ENCODE measurements around the gene SFXN4. TPM values are rescaled to one million over a fixed set of nuclear protein-coding genes. Genes with fewer than 3 reads are reported as not detected.
"Not testable (repeated sequence)": the region's sequence is repeated elsewhere in the genome, so short reads cannot be mapped to it uniquely, and the experiment has no call there.

SFXN4 gene
- total RNA-seq, 2 experiments from 2014 or later, result 19.0 to 20.1 TPM

DNA sequence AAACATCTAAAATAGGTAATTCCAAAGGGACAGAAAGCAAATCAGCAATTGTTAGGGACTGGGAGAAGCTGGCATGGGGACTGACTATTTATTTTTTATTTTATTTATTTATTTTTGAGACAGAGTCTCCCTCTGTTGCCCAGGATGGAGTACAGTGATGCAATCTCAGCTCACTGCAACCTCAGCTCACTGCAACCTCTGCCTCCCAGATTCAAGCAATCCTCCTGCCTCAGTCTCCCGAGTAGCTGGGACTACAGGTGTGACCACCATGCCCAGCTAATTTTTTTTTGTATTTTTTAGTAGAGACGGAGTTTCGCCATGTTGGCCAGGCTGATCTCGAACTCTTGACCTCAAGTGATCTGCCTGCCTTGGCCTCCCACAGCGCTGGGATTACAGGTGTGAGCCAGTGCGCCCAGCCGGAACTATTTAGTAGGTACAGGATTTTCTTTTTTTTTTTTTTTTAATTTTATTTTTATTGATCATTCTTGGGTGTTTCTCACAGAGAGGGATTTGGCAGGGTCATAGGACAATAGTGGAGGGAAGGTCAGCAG lies 15.4 kb upstream of the SFXN4 start:
- H3K4me3 Mint-ChIP-seq, H3K9me3 Mint-ChIP-seq, POLR2A ChIA-PET, DNase-seq, H3K27me3 Mint-ChIP-seq, H3K27ac Mint-ChIP-seq: not testable (repeated sequence)
- peaks cover 18% of the 10 kb centered on the region for H3K36me3 Mint-ChIP-seq (ENCODE audit: low read depth)
- CTCF ChIA-PET, result interaction anchor here (0.6 to 1.6 kb wide), 5 partner anchors 9 to 265 kb away, joined by 3 to 6 read pairs (median 3); no protein-coding TSS in a partner anchor
- H3K4me1 Mint-ChIP-seq, result peaks cover 28% of the 10 kb centered on the region

DNA sequence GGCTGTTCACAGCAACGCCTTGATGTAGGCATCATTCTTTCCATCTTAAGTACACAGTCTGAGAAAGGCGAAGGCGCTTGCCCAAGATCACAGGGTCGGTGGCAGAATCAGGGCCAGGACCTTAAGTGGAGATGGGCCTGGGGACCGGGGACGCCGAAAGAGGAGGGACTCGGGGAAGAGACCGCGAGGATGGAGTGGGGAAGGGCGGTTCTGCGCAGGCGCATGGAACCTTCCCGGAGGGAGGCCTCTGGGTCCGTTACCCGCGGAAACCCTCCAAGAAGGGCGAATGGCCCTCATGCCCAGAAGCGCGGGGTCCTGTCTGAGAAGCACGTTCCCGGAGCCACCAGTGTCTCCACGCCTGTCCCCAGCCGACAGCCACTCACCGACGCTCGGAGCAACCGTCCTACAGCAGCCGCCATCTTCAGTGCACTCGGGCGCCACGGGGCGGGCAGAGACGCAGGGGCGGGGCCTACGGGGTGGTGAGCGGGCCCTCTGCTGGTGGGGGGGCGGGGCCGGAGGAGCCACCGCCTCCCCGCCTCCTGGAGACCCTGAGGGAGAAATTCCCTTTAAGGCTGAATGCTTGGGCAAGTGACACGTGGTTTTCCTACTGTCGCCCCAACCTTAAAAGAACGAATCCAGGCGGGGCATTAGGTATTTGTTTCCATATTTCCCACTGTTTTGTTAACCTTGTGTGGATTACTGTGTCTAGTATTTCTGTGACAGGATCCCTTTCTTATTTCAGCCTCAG lies 13.0 kb upstream of the SFXN4 start, which contains the start of gene PRDX3:
Gene PRDX3 (minus strand): TSS at position 441 of the 748 bp plus-strand sequence. CDS start 22 bp downstream, at position 419.
- POLR2A ChIA-PET, result interaction anchor here (0.7 kb wide), 1 partner anchor 486 kb away, joined by 5 read pairs; no protein-coding TSS in a partner anchor
- no peaks in the 10 kb centered on the region for H3K27me3 Mint-ChIP-seq
- H3K4me1 Mint-ChIP-seq, result peaks cover 37% of the 10 kb centered on the region
- H3K9me3 Mint-ChIP-seq, result no peaks in the 10 kb centered on the region
- DNase-seq, result peak; percentile 94
- peak within 1 kb of the TSS; percentile 98 for H3K27ac Mint-ChIP-seq
- CTCF ChIA-PET, result interaction anchor here (0.6 to 1.2 kb wide), 4 partner anchors 10 to 47 kb away, joined by 3 to 5 read pairs (median 3); no protein-coding TSS in a partner anchor
- H3K4me3 Mint-ChIP-seq, result peak within 1 kb of the TSS; percentile 100
- peaks cover 28% of the 10 kb centered on the region for H3K36me3 Mint-ChIP-seq (ENCODE audit: low read depth)

DNA sequence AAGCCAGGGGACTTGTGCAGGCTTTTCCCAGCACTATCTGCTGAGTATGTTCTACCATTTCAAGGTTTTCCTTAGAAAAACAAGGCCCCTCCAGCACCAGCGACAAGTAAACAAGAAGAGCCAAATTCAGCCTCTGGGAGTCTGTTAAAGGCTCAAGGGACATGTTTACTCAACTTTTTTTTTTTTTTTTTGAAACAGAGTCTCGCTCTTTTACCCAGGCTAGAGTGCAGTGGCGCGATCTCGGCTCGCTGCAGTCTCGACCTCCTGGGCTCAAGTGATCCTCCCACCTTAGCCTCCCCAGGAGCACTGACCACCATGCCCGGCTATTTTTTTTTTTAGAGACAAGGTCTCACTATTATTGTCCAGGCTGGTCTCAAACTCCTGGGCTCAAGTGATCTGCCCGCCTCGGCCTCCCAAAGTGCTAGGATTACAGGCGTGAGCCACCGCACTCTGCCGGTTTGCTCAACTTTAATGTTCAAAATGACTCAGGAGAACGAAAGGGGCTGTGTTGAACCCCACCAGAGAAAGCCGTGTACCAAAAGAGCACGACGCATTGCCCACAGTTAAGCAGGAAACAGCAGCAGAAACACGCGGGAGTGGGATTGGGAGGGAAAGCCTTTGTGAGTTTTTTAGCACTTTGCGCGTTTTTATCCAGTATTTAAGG lies 12.3 kb upstream of the SFXN4 start:
- H3K4me1 Mint-ChIP-seq, result peaks cover 37% of the 10 kb centered on the region
- H3K9me3 Mint-ChIP-seq, result no peaks in the 10 kb centered on the region
- no peaks in the 10 kb centered on the region for H3K27me3 Mint-ChIP-seq
- no peak for DNase-seq
- ChIA-PET POLR2A (no interaction called here), CTCF (interaction anchor here (0.6 to 1.7 kb wide), 2 partner anchors 11 to 223 kb away, joined by 3 to 9 read pairs; no protein-coding TSS in a partner anchor)
- peaks cover 30% of the 10 kb centered on the region for H3K36me3 Mint-ChIP-seq (ENCODE audit: low read depth)
- peak overlapping the region; percentile 100 for H3K4me3 Mint-ChIP-seq
- peak overlapping the region; percentile 98 for H3K27ac Mint-ChIP-seq

DNA sequence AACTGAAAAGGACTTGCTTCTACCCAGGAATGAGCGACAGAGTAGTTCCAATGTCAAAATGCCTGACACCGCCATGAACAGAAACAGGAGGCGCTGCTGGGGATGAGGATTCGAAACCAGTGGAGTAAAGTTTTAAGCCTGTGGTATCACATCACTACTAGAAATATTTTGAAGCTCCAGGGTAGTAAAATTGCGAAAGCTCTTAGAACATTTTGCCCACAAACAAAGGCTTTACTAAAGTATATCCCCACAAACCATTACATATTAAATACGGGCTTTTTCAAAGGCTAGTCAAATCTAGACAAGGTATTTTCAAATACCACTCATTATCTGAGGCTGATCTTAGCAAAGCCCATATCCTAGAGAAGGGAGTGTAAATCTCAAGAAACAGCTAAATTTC lies 10.7 kb upstream of the SFXN4 start:
- peak overlapping the region; percentile 9 for H3K27ac Mint-ChIP-seq
- POLR2A ChIA-PET, result no interaction called here
- no peak for DNase-seq
- H3K27me3 Mint-ChIP-seq, result no peaks in the 10 kb centered on the region
- H3K36me3 Mint-ChIP-seq (ENCODE audit: low read depth), result peaks cover 40% of the 10 kb centered on the region
- H3K4me3 Mint-ChIP-seq, result peak overlapping the region; percentile 12
- CTCF ChIA-PET, result interaction anchor here (0.6 to 1.7 kb wide), 9 partner anchors 9 to 409 kb away, joined by 3 to 9 read pairs (median 3); no protein-coding TSS in a partner anchor
- no peaks in the 10 kb centered on the region for H3K9me3 Mint-ChIP-seq
- peaks cover 39% of the 10 kb centered on the region for H3K4me1 Mint-ChIP-seq

DNA sequence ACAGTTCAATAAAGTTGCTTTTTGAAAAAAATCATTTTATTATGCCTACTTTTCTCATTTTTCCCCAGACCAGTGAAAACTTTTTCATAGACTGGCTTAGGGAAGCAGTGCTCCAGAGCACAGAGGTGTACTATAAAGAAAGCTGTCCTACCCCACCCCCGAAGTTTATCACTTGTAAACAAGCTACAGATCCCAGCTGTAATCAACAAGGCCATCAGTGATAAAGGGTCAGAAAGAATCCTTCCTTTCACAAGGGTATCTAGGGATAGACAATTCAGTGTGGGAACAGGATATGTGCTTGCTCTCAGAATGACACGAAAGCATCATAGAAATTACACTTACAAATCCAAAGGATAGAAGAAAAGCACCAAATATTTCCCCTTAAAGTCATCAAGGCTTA lies 8.6 kb upstream of the SFXN4 start:
- Mint-ChIP-seq H3K27ac (no peak overlapping the region), H3K4me1 (peaks cover 38% of the 10 kb centered on the region), H3K27me3 (no peaks in the 10 kb centered on the region), H3K9me3 (no peaks in the 10 kb centered on the region), H3K4me3 (no peak overlapping the region), H3K36me3 (ENCODE audit: low read depth) (peaks cover 50% of the 10 kb centered on the region)
- CTCF ChIA-PET, result interaction anchor here (0.6 kb wide), 1 partner anchor 533 kb away, joined by 3 read pairs; no protein-coding TSS in a partner anchor
- no peak for DNase-seq
- POLR2A ChIA-PET, result no interaction called here

DNA sequence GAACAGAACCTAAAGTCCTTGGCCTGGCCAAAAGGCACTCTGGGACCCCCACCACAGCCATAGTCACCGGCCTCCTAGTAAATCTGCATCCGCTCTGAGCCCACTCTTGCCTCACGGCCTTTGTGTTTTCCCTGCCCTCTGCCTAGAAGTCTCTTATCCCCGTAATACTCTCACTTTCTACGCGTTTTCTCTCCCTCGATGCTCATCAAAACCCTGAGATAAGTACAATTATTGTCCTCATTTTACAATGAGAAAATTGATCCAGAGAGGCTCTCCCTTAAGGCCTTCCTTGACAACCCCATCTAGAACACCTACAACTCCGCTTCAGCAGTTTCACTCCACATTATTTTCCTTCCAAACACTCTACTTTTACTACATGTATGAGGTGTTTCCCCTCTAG lies 1.5 kb upstream of the SFXN4 start:
- peak overlapping the region; percentile 85 for H3K4me3 Mint-ChIP-seq

DNA sequence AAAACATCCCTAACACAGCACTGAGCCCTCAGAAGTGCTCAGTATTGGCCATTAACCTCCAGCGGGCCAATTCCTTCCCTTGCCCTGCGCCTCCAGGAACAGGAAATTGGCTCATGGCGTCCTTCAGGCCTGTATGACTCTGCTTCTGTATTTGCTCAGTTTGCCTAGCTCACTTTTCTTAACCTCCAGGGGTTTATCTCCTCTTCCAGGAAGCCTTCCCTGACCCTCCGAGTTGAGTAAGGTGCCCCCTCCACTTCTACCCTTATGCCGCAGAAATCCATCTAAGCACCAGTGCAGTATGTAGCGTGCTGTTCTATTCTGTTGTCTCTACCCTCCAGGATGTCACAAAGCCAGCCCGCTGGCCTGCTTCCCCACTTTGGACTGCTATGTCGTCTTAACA lies 1.1 kb upstream of the SFXN4 start:
- Mint-ChIP-seq H3K27ac (peak overlapping the region; percentile 96), H3K36me3 (ENCODE audit: low read depth) (peaks cover 34% of the 10 kb centered on the region), H3K4me3 (peak overlapping the region; percentile 85), H3K4me1 (peaks cover 37% of the 10 kb centered on the region), H3K27me3 (no peaks in the 10 kb centered on the region), H3K9me3 (no peaks in the 10 kb centered on the region)
- ChIA-PET POLR2A (no interaction called here), CTCF (no interaction called here)
- no peak for DNase-seq

More for the DNA sequence above, 1.5 kb upstream of the SFXN4 start:
- peaks cover 35% of the 10 kb centered on the region for H3K4me1 Mint-ChIP-seq
- H3K36me3 Mint-ChIP-seq (ENCODE audit: low read depth), result peaks cover 37% of the 10 kb centered on the region
- POLR2A ChIA-PET, result no interaction called here
- peak overlapping the region; percentile 96 for H3K27ac Mint-ChIP-seq
- no peaks in the 10 kb centered on the region for H3K9me3 Mint-ChIP-seq
- no peaks in the 10 kb centered on the region for H3K27me3 Mint-ChIP-seq
- no peak for DNase-seq
- CTCF ChIA-PET, result interaction anchor here (1.0 kb wide), 1 partner anchor 9 kb away, joined by 3 read pairs; no protein-coding TSS in a partner anchor

DNA sequence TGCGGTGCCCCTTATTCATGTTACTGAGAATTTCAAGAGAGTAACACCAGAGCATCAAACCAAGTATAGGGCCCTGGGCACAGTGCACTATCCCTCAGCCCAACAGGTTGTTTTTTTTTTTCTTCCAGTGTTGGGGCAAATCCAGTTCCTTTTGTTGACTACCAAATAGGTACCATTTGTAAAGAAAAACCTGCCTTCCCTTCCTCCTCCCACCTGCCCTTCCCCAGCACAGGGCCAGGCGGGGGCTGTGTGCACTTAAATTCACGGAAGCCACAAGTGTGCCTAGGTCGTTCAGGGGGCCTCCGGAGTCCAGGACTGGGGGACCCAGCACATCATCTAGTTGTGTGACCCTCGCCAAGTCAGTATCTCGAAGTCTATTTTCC lies 595 bp upstream of the SFXN4 start:
- CTCF ChIA-PET, result interaction anchor here (1.8 kb wide), 1 partner anchor 35 kb away, joined by 6 read pairs; no protein-coding TSS in a partner anchor
- Mint-ChIP-seq H3K27me3 (no peaks in the 10 kb centered on the region), H3K9me3 (no peaks in the 10 kb centered on the region), H3K27ac (peak overlapping the region; percentile 96), H3K4me1 (peaks cover 37% of the 10 kb centered on the region), H3K36me3 (ENCODE audit: low read depth) (peaks cover 33% of the 10 kb centered on the region), H3K4me3 (peak overlapping the region; percentile 85)
- POLR2A ChIA-PET, result interaction anchor here (0.6 kb wide), 1 partner anchor 165 kb away, joined by 3 read pairs; no protein-coding TSS in a partner anchor
- no peak for DNase-seq

DNA sequence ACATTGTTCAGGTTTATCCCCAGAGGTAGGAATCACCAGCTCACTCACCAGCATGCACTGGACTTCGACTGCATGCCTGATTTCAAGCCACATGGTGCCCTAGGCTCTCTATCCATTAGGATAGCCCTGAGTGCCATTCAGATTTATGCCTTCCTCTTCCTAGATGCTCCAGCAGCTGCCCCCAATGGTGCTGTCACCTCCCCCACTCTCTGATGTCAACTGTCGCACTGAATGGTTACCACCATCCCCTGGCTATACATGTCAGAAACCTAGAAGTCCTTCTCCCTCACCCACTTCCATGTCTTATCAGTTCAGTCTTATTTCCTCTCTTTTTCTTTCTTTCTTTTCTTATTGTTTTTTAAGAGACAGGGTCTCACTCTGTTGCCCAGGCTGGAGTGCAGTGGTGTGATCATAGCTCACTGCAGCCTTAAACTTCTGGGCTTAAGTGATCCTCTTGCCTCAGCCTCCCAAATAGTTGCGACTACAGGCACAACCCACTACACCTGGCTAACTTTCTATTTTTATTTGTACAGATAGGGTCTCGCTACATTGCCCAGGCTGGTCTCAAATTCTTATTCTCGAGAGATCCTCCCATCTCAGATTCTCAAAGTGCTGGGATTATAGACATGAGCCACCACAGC lies 2.9 kb downstream of the SFXN4 start:
- H3K27me3 Mint-ChIP-seq, result no peaks in the 10 kb centered on the region
- ChIA-PET CTCF (interaction anchor here (0.9 to 1.2 kb wide), 3 partner anchors 10 to 282 kb away, joined by 3 to 6 read pairs (median 3); no protein-coding TSS in a partner anchor), POLR2A (no interaction called here)
- peak overlapping the region; percentile 3 for H3K27ac Mint-ChIP-seq
- no peak for DNase-seq
- H3K36me3 Mint-ChIP-seq (ENCODE audit: low read depth), result peaks cover 28% of the 10 kb centered on the region
- peaks cover 37% of the 10 kb centered on the region for H3K4me1 Mint-ChIP-seq
- no peak overlapping the region for H3K4me3 Mint-ChIP-seq
- H3K9me3 Mint-ChIP-seq, result no peaks in the 10 kb centered on the region

DNA sequence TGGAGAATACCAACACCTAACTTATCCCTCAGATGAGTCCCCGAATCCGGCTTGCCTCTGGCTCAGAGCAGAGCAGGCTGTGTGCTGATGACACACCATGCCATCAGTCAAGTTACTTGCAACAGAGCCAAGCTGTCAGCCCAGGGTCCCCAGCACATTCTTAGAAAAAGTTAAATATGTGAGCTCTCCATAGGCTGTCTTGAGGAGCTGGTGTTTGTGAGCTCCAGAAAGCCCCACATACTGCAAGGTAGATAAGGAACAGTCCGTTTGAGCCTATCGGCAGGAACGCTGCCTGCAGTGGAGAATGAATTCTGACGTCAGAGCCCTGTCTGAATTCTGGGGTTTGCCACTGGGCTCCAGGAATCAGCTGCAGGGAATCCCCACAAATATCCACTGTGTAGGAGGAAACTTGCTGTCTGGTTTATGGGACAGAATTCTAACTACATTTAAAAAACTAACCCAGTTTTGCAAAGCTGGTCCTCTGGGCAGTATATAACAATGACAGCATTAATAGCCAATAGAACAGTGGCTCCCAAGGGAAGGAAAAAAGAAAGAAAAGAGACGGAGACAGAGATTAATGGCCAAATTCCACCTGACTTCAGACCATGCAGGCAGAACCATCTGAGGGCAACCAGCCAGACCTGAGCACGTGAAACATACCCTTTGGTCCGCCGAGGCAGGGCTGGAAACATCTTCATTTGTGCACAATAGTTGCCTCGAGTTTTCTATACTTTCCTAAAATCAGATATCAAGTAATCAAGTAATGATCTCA lies 3.6 kb downstream of the SFXN4 start:
- peaks cover 33% of the 10 kb centered on the region for H3K4me1 Mint-ChIP-seq
- H3K9me3 Mint-ChIP-seq, result no peaks in the 10 kb centered on the region
- H3K27me3 Mint-ChIP-seq, result no peaks in the 10 kb centered on the region
- ChIA-PET POLR2A (interaction anchor here (0.6 kb wide), 1 partner anchor 53 kb away, joined by 6 read pairs; no protein-coding TSS in a partner anchor), CTCF (interaction anchor here (0.6 to 1.4 kb wide), 4 partner anchors 10 to 744 kb away, joined by 3 to 7 read pairs (median 4); no protein-coding TSS in a partner anchor)
- no peak overlapping the region for H3K4me3 Mint-ChIP-seq
- peaks cover 22% of the 10 kb centered on the region for H3K36me3 Mint-ChIP-seq (ENCODE audit: low read depth)
- H3K27ac Mint-ChIP-seq, result no peak overlapping the region
- DNase-seq, result no peak

DNA sequence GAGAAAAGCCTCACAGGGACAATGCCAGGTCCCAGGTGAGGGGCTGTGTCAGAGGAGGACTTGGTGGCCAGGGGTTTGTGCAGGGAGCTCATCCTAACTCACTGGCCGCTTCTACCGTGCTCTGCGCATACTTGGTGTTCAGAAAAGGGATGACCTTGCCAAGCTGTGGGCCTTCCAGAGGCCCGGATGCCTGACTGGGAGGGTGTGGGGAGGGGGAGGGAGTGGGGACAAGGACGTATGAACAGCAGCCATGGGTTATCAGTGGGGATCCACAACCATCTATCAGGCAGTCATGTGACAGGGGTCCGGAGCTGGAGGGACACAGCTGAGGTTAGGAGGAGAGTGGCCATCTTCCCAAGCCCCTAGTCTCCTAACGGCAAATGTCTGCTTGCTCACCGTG lies 6.2 kb downstream of the SFXN4 start:
- ChIA-PET CTCF (interaction anchor here (0.7 to 1.7 kb wide), 2 partner anchors 12 to 268 kb away, joined by 3 to 4 read pairs; no protein-coding TSS in a partner anchor), POLR2A (interaction anchor here (0.5 kb wide), 1 partner anchor 146 kb away, joined by 3 read pairs; no protein-coding TSS in a partner anchor)
- no peak overlapping the region for H3K4me3 Mint-ChIP-seq
- no peak overlapping the region for H3K27ac Mint-ChIP-seq
- H3K36me3 Mint-ChIP-seq (ENCODE audit: low read depth), result peaks cover 35% of the 10 kb centered on the region
- no peak for DNase-seq
- no peaks in the 10 kb centered on the region for H3K27me3 Mint-ChIP-seq
- H3K4me1 Mint-ChIP-seq, result peaks cover 18% of the 10 kb centered on the region
- H3K9me3 Mint-ChIP-seq, result no peaks in the 10 kb centered on the region
